ENCODE results near the gene FLRT2. TPM values are rescaled to one million over a fixed set of nuclear protein-coding genes. Genes with fewer than 3 reads are reported as not detected.

The FLRT2 gene
- total and polyA plus RNA-seq, 10 of the 15 experiments (the other 5 are each of a cell fraction or from before 2014, with no cell fraction given), result 0.03 to 0.13 TPM; not detected in 8

GRCh38 chr14:85533023-85533860, 3.3 kb downstream of the FLRT2 start:
- TF ChIP-seq CBX5 (IDR thresholded peaks at IDR 0.05; ENCODE audit: low read depth), result no peak
- no peak for TF ChIP-seq POU2F2 (IDR thresholded peaks at IDR 0.05; ENCODE audit: borderline replicate concordance, low read depth, low read length)
- TF ChIP-seq ZBTB11 (CRISPR knock-in tag; IDR thresholded peaks at IDR 0.05), result no peak
- TF ChIP-seq POLR2AphosphoS5 (IDR thresholded peaks at IDR 0.05; ENCODE audit: low read length), result no peak
- no peak for TF ChIP-seq JUNB (IDR thresholded peaks at IDR 0.05)
- TF ChIP-seq BCLAF1 (IDR thresholded peaks at IDR 0.05), result no peak
- intact Hi-C loops (cut with micrococcal nuclease; ENCODE audit: unreplicated experiment), result no loop called here
- Histone ChIP-seq H3K36me3 (ENCODE audit: control insufficient read depth in 2 of 2, insufficient read depth in 2 of 2, low read length in 1 of 2) (no peaks in the 10 kb centered on the region), H3K4me1 (ENCODE audit: control insufficient read depth, insufficient read depth, low read length) (no peaks in the 10 kb centered on the region), H3K4me2 (ENCODE audit: control insufficient read depth, insufficient read depth) (no peak overlapping the region), H4K20me1 (ENCODE audit: control insufficient read depth, insufficient read depth) (no peaks in the 10 kb centered on the region), H3K9me3 (replicated peaks; ENCODE audit: control insufficient read depth, insufficient read depth, low read length) (no peaks in the 10 kb centered on the region; the same call in 2 of the 3 replicates), H2AFZ (ENCODE audit: control insufficient read depth, low read depth, low read length) (no peak overlapping the region), H3K9ac (ENCODE audit: control insufficient read depth, insufficient read depth, low read length) (no peak overlapping the region), H3K27ac (ENCODE audit: control insufficient read depth, insufficient read depth) (no peak overlapping the region), H3K27me3 (replicated peaks in 1 of 2; ENCODE audit: control insufficient read depth in 2 of 2, insufficient read depth in 2 of 2, low read length in 1 of 2) (no peaks in the 10 kb centered on the region), H3K79me2 (ENCODE audit: control insufficient read depth, insufficient read depth, low read length) (no peaks in the 10 kb centered on the region), H3K4me3 (no peak overlapping the region)
- ChIA-PET SMC1A (ENCODE audit: uncharacterized antibody, unreplicated experiment) (no interaction called here), RAD21 (ENCODE audit: unreplicated experiment) (no interaction called here), CTCF (no interaction called here), POLR2A (no interaction called here)
- ATAC-seq (no peak), FAIRE-seq (no peak), DNase-seq (ENCODE audit: low read depth, low spot score) (no peak)
- BruUV-seq (replicated peaks), result no TSS peak
- WGBS (ENCODE audit: insufficient coverage, insufficient replicate concordance, low lambda C conversion rate, missing lambda C conversion rate), result 48% methylated on average over 56 of the region's 90 CpGs
- in situ Hi-C loops (cut with MboI), result no loop called here

Data from GM12878 (cell line).